ENCODE data around the gene UBALD1. TPM values are rescaled to one million over a fixed set of nuclear protein-coding genes. Genes with fewer than 3 reads are reported as not detected.

Gene UBALD1
- total and polyA plus RNA-seq, 4 donors: 11.1 to 32.3 (median 20.8) TPM

DNA sequence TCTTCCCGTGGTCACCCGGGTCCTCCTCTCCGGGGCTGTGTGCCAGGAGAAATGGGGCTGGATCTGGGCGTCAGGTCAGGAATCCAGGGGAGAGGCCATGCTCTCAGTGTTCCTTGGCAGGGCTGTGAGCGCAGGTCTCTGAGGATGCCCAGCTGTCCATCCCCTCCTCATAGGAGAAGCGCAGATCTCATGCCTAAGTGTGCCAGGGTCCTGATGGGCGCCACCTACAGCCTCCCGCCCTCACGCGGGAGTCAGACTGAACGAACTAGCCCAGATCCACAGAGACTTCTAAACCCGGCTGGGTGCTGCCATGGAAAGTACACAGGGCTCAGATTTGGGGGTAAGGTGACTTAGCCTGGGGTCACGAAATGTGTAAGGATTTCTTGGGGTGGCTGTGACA is 34.2 kb upstream of the UBALD1 start:
- no peaks in the 10 kb centered on the region for H3K9me3 ChIP-seq (ENCODE audit: control insufficient read depth, low read length)
- no peak overlapping the region for H3K27ac ChIP-seq (ENCODE audit: low read depth in 1 of 2, low read length in 2 of 2)
- H3K4me1 ChIP-seq (ENCODE audit: control insufficient read depth in 1 of 2, insufficient read depth in 2 of 2, low read length in 2 of 2): no peaks in the 10 kb centered on the region
- peaks cover 0 to 2% of the 10 kb centered on the region in 2 donors for H3K36me3 ChIP-seq (ENCODE audit: control insufficient read depth in 1 of 2, insufficient read depth in 2 of 2, low read length in 1 of 2)
- 92% methylated on average over 13 of the region's 13 CpGs for WGBS, 2 donors
- ATAC-seq (ENCODE audit: low FRiP score): no peak
- intact Hi-C loops (cut with DNase I): no loop called here
- no peaks in the 10 kb centered on the region for H3K27me3 ChIP-seq (ENCODE audit: control insufficient read depth in 1 of 2, insufficient read depth in 2 of 2, low read length in 1 of 2)
- DNase-seq: no peak
- no peak overlapping the region for H3K4me3 ChIP-seq (ENCODE audit: low read length in 2 of 2)

DNA sequence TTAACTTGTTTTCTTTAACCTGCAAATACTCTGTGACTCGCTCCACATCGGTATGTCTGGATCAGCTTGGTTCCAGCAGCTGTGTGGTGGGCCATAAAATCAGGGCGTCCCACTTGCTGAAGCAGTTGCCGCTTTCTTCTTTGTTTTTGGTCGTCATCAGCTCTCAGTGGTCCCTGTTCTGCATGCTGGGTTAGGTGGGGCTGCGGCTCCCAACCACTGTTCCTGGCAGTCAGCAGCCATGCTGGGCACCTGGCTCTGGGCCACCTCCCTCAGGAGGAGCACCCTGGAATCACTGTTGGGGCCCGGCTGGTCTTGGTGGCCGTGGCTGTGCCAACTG is 32.9 kb upstream of the UBALD1 start:
- no peaks in the 10 kb centered on the region for H3K9me3 ChIP-seq (ENCODE audit: control insufficient read depth, low read length)
- WGBS, 2 donors: 94 to 97% methylated on average over 8 of the region's 8 CpGs
- H3K27ac ChIP-seq (ENCODE audit: low read depth in 1 of 2, low read length in 2 of 2): no peak overlapping the region
- peaks cover 0 to 2% of the 10 kb centered on the region in 2 donors for H3K36me3 ChIP-seq (ENCODE audit: control insufficient read depth in 1 of 2, insufficient read depth in 2 of 2, low read length in 1 of 2)
- DNase-seq: no peak
- intact Hi-C loops (cut with DNase I): no loop called here
- H3K27me3 ChIP-seq (ENCODE audit: control insufficient read depth in 1 of 2, insufficient read depth in 2 of 2, low read length in 1 of 2): no peaks in the 10 kb centered on the region
- ATAC-seq (ENCODE audit: low FRiP score): no peak
- H3K4me3 ChIP-seq (ENCODE audit: low read length in 2 of 2): no peak overlapping the region
- H3K4me1 ChIP-seq (ENCODE audit: control insufficient read depth in 1 of 2, insufficient read depth in 2 of 2, low read length in 2 of 2): no peaks in the 10 kb centered on the region

DNA sequence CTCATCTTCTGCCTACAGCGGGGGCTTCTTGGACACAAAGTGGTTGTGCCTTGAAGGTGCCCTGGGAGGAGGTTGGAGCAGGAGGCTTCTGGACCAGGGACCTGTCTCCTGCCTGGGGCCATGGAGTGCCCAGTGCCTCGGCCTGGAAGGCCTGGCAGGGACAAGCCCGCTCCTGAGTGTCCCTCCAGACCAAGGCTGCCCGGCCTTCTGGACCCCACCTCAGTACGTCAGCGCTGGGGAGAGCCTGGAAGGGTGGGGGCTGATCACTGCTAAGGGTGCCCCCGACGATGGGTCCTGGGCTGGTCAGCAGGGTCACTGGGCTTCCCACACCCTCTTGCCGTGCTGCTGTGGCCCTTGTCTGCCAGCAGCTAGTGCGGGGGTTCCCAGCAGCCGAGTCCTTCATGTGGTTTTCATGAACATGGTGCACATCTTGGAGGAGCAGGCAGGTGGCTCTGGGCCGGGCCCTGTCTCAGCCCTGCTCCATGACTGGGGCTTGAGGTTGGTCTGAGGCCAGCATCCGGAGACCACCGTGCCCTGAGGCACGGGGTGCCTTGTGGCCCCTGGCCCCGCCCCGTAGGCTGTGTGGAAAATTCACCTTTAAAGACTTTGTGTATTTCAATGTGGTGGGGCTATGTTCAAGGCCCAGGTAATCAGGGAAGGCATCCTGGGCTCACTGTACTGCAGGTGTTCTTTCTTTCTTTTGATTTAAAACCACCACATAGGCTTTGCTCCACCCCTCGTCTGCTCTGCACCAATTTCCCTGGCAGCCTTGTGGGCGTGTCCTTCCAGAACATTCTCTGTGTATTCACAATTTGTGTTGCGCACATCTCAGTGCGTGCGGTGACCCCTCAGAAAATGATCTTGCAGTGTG is 32.3 kb upstream of the UBALD1 start:
- intact Hi-C loops (cut with DNase I): no loop called here
- Histone ChIP-seq H3K36me3 (ENCODE audit: control insufficient read depth in 1 of 2, insufficient read depth in 2 of 2, low read length in 1 of 2) (peaks cover 0 to 2% of the 10 kb centered on the region in 2 donors), H3K27me3 (ENCODE audit: control insufficient read depth in 1 of 2, insufficient read depth in 2 of 2, low read length in 1 of 2) (no peaks in the 10 kb centered on the region), H3K4me1 (ENCODE audit: control insufficient read depth in 1 of 2, insufficient read depth in 2 of 2, low read length in 2 of 2) (no peaks in the 10 kb centered on the region), H3K9me3 (ENCODE audit: control insufficient read depth, low read length) (no peaks in the 10 kb centered on the region), H3K4me3 (ENCODE audit: low read length in 2 of 2) (no peak overlapping the region), H3K27ac (ENCODE audit: low read depth in 1 of 2, low read length in 2 of 2) (no peak overlapping the region)
- 95% methylated on average over 22 of the region's 22 CpGs for WGBS, 2 donors
- no peak for DNase-seq
- no peak for ATAC-seq (ENCODE audit: low FRiP score)

DNA sequence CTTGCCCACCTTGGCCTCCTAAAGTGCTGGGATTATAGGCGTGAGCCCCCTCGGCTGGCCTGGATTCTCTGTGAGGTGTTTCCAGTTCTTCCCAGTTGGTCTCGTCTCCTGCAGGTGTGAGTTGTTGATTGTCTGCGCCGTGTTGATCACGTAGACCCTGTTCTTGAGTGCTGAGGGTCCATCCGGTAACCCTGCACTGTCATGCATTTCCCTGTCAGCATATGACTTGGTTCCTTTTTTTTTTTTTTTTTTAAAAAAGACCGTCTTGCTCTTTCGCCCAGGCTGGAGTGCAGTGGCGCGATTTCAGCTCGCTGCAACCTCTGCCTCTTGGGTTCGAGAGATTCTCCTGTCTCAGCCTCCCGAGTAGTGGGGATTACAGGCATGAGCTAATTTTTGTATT is 27.2 kb upstream of the UBALD1 start:
- H3K27ac ChIP-seq (ENCODE audit: low read depth in 1 of 2, low read length in 2 of 2): no peak overlapping the region
- no peaks in the 10 kb centered on the region for H3K9me3 ChIP-seq (ENCODE audit: control insufficient read depth, low read length)
- no peaks in the 10 kb centered on the region for H3K27me3 ChIP-seq (ENCODE audit: control insufficient read depth in 1 of 2, insufficient read depth in 2 of 2, low read length in 1 of 2)
- no peak for ATAC-seq (ENCODE audit: low FRiP score)
- no peaks in the 10 kb centered on the region for H3K36me3 ChIP-seq (ENCODE audit: control insufficient read depth in 1 of 2, insufficient read depth in 2 of 2, low read length in 1 of 2)
- no peak overlapping the region for H3K4me3 ChIP-seq (ENCODE audit: low read length in 2 of 2)
- 93% methylated on average over 14 of the region's 14 CpGs for WGBS, 2 donors
- intact Hi-C loops (cut with DNase I): no loop called here
- no peaks in the 10 kb centered on the region for H3K4me1 ChIP-seq (ENCODE audit: control insufficient read depth in 1 of 2, insufficient read depth in 2 of 2, low read length in 2 of 2)
- DNase-seq: no peak

DNA sequence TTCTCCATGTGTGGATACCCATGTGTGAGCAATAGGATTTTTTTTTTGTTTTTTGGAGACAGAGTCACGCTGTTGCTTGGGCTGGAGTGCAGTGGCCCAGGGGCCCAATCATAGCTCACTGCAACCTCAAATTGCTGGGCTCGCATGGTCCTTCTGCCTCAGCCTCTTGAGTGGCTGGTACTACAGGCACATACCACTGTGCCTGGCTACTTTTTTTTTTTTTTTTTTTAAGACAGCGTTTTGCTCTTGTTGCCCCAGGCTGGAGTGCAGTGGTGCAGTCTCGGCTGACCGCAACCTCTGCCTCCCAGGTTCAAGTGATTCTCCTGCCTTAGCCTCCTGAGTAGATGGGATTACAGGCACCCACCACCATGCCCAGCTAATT is 26.6 kb upstream of the UBALD1 start:
- ATAC-seq (ENCODE audit: low FRiP score): no peak
- intact Hi-C loops (cut with DNase I): no loop called here
- no peak for DNase-seq
- no peaks in the 10 kb centered on the region for H3K4me1 ChIP-seq (ENCODE audit: control insufficient read depth in 1 of 2, insufficient read depth in 2 of 2, low read length in 2 of 2)
- H3K36me3 ChIP-seq (ENCODE audit: control insufficient read depth in 1 of 2, insufficient read depth in 2 of 2, low read length in 1 of 2): no peaks in the 10 kb centered on the region
- H3K27ac ChIP-seq (ENCODE audit: low read depth in 1 of 2, low read length in 2 of 2): no peak overlapping the region
- H3K27me3 ChIP-seq (ENCODE audit: control insufficient read depth in 1 of 2, insufficient read depth in 2 of 2, low read length in 1 of 2): no peaks in the 10 kb centered on the region
- no peak overlapping the region for H3K4me3 ChIP-seq (ENCODE audit: low read length in 2 of 2)
- no peaks in the 10 kb centered on the region for H3K9me3 ChIP-seq (ENCODE audit: control insufficient read depth, low read length)
- WGBS, 2 donors: 84% methylated on average over 5 of the region's 5 CpGs

DNA sequence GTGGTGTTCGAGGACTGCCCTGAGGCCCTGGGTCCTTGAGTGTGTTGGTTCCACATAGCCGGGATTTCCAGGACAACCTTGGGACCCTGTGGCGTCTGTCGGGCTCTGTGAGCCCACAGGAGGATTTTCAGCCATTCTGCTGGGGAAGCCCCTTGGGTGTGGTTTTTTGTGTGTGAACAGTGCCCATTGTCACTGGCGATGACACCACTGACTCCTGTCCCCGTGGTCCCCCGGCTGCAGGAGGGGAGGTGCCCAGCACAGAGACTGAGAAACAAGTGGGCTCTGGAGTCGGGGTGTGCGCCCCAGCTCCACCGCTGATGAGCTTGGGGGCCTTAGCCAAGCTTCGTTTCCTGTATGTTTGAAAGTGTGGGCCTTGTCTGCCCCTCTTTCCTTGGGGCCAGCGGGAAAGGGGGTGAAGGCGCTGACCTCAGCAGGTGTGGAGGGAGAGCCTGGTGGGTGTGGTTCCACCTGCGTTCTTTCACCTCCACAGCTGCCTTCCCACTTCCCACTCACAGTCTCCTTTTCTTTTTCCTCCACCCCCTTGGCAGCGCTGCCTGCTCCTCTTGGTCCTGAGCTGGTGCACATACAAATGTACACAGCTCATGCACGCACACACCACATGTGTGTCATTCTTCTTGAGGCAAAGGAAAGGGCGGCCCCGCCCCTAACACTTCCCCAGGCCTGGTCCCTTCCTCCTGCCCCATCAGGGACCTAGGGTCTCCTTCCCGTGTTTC is 26.1 kb upstream of the UBALD1 start:
- 85 to 86% methylated on average over 19 of the region's 19 CpGs for WGBS, 2 donors

DNA sequence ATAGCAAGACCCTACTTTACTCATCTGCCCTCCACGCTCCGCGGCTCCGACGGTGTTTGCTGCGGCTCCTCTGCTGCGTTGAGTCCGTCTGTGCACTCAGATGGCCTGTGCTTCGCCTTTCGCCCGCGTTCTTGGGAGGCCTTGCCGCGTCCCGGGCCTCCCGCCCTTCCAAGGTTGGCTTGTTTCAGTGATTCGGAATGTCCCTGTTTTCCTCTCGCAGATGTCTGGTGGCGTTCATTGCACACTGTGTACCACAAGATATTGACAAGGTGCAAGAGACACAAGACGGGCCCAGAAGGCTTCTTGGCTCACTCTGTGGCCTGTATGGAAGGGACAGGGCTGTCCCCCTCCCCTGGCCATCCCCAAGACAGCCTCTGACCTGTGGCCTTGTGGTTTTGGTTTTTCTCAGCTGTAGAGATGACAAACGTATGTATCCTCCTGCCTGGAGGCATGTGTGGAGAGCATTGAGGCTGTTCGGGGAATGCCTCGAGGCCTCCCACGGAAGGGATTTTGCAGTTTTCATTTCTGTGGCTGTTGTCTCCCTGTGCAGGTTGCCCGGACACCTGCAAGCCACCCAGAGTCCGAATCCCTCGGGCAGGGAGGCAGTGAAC is 25.3 kb upstream of the UBALD1 start:
- ATAC-seq (ENCODE audit: low FRiP score) (no peak), DNase-seq (no peak)
- Histone ChIP-seq H3K27ac (ENCODE audit: low read depth in 1 of 2, low read length in 2 of 2) (no peak overlapping the region), H3K4me3 (ENCODE audit: low read length in 2 of 2) (no peak overlapping the region), H3K4me1 (ENCODE audit: control insufficient read depth in 1 of 2, insufficient read depth in 2 of 2, low read length in 2 of 2) (no peaks in the 10 kb centered on the region), H3K36me3 (ENCODE audit: control insufficient read depth in 1 of 2, insufficient read depth in 2 of 2, low read length in 1 of 2) (no peaks in the 10 kb centered on the region), H3K9me3 (ENCODE audit: control insufficient read depth, low read length) (no peaks in the 10 kb centered on the region), H3K27me3 (ENCODE audit: control insufficient read depth in 1 of 2, insufficient read depth in 2 of 2, low read length in 1 of 2) (no peaks in the 10 kb centered on the region)
- 85 to 87% methylated on average over 27 of the region's 27 CpGs for WGBS, 2 donors
- intact Hi-C loops (cut with DNase I): no loop called here

More for the DNA sequence above, 26.1 kb upstream of the UBALD1 start:
- H3K36me3 ChIP-seq (ENCODE audit: control insufficient read depth in 1 of 2, insufficient read depth in 2 of 2, low read length in 1 of 2): no peaks in the 10 kb centered on the region
- no peaks in the 10 kb centered on the region for H3K27me3 ChIP-seq (ENCODE audit: control insufficient read depth in 1 of 2, insufficient read depth in 2 of 2, low read length in 1 of 2)
- no peaks in the 10 kb centered on the region for H3K9me3 ChIP-seq (ENCODE audit: control insufficient read depth, low read length)
- H3K27ac ChIP-seq (ENCODE audit: low read depth in 1 of 2, low read length in 2 of 2): no peak overlapping the region
- no peak for ATAC-seq (ENCODE audit: low FRiP score)
- intact Hi-C loops (cut with DNase I): no loop called here
- DNase-seq: no peak
- no peak overlapping the region for H3K4me3 ChIP-seq (ENCODE audit: low read length in 2 of 2)
- H3K4me1 ChIP-seq (ENCODE audit: control insufficient read depth in 1 of 2, insufficient read depth in 2 of 2, low read length in 2 of 2): no peaks in the 10 kb centered on the region

DNA sequence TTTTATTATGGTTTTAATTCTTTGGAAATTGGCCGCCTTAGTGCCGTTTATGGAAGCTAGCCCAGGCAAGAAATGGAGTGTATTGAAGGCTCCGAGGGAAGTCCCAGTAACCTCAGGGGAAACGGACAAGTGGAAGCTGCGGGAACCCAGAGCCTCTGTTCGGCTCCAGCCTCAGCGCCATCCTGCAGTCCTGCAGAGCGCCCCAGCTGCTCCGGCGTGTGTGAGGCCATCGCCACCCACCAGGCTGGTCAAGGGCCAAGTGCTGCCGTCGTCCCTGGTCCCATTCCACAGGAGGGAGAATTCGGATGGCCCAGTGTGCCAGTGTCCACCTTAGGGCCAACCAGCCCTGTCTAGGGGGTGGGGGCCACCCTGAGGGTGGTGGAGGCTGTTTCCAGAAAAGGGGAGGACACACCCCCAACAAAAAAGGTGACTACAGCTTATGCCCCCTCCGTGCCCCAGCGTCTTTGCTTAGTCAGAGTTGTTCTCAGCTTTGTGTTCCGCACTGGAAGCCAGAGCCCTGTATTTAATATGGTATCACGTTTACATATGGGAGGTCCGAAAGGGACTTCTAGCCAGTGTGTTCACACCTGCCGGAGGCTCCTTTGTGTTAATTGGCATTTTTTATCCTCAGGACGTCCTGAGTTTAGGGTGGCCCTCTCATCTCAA is 22.9 kb upstream of the UBALD1 start:
- intact Hi-C loops (cut with DNase I): no loop called here
- H3K36me3 ChIP-seq (ENCODE audit: control insufficient read depth in 1 of 2, insufficient read depth in 2 of 2, low read length in 1 of 2): no peaks in the 10 kb centered on the region
- DNase-seq: no peak
- no peaks in the 10 kb centered on the region for H3K9me3 ChIP-seq (ENCODE audit: control insufficient read depth, low read length)
- no peaks in the 10 kb centered on the region for H3K27me3 ChIP-seq (ENCODE audit: control insufficient read depth in 1 of 2, insufficient read depth in 2 of 2, low read length in 1 of 2)
- H3K4me1 ChIP-seq (ENCODE audit: control insufficient read depth in 1 of 2, insufficient read depth in 2 of 2, low read length in 2 of 2): no peaks in the 10 kb centered on the region
- peak; percentile 29 for ATAC-seq (ENCODE audit: low FRiP score)
- H3K4me3 ChIP-seq (ENCODE audit: low read length in 2 of 2): no peak overlapping the region
- no peak overlapping the region for H3K27ac ChIP-seq (ENCODE audit: low read depth in 1 of 2, low read length in 2 of 2)
- WGBS, 2 donors: 48 to 50% methylated on average over 21 of the region's 21 CpGs

All from aorta (tissue), 5 donors.